ENCODE data around the gene ACSBG1. TPM values are rescaled to one million over a fixed set of nuclear protein-coding genes. Genes with fewer than 3 reads are reported as not detected.

ACSBG1 gene, protein sequence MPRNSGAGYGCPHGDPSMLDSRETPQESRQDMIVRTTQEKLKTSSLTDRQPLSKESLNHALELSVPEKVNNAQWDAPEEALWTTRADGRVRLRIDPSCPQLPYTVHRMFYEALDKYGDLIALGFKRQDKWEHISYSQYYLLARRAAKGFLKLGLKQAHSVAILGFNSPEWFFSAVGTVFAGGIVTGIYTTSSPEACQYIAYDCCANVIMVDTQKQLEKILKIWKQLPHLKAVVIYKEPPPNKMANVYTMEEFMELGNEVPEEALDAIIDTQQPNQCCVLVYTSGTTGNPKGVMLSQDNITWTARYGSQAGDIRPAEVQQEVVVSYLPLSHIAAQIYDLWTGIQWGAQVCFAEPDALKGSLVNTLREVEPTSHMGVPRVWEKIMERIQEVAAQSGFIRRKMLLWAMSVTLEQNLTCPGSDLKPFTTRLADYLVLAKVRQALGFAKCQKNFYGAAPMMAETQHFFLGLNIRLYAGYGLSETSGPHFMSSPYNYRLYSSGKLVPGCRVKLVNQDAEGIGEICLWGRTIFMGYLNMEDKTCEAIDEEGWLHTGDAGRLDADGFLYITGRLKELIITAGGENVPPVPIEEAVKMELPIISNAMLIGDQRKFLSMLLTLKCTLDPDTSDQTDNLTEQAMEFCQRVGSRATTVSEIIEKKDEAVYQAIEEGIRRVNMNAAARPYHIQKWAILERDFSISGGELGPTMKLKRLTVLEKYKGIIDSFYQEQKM
- not detected for total RNA-seq

DNA sequence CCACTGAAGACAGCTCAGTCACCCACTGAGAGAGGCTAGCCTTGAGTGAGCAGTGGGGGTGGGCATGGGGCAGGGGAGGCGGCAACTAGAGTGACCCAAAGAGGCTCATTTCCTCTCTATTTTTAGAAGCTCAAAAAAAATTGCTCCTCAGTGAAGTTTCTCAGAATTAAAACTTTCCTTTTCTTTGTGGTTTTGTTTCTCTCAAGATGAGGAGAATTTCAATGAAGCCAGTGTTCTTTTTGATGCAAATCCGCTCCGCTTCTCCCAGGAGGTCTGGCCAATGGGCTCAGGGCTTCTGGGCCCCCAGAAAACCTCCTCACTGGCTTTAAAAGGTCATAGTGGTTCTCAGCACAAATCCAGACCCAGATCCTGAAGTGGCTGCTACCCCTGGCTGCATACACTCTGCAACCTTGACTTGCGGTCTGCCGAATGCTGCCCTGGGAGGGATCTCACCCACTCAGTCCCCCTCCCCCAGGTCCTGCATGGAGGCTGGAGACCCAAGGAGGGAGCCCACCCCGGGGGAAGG, at the start of gene ACSBG1:
Gene ACSBG1, minus strand, starts transcription at position 51 of the 526 bp plus-strand sequence. CDS start 64 bp downstream, outside the sequence.
- no peak within 1 kb of the TSS for H3K4me3 ChIP-seq
- ATAC-seq (ENCODE audit: insufficient number of reproducible peaks, low FRiP score, low read depth) (no peak), DNase-seq (ENCODE audit: low spot score) (no peak)
- TF ChIP-seq, protein P1, sequence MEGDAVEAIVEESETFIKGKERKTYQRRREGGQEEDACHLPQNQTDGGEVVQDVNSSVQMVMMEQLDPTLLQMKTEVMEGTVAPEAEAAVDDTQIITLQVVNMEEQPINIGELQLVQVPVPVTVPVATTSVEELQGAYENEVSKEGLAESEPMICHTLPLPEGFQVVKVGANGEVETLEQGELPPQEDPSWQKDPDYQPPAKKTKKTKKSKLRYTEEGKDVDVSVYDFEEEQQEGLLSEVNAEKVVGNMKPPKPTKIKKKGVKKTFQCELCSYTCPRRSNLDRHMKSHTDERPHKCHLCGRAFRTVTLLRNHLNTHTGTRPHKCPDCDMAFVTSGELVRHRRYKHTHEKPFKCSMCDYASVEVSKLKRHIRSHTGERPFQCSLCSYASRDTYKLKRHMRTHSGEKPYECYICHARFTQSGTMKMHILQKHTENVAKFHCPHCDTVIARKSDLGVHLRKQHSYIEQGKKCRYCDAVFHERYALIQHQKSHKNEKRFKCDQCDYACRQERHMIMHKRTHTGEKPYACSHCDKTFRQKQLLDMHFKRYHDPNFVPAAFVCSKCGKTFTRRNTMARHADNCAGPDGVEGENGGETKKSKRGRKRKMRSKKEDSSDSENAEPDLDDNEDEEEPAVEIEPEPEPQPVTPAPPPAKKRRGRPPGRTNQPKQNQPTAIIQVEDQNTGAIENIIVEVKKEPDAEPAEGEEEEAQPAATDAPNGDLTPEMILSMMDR (IDR thresholded peaks at IDR 0.05) = no peak
- no peaks in the 10 kb centered on the region for H3K36me3 ChIP-seq
- no peak within 1 kb of the TSS for H3K27ac ChIP-seq
- H3K4me1 ChIP-seq (ENCODE audit: control insufficient read depth in 1 of 2, low read depth in 2 of 2) = no peaks in the 10 kb centered on the region
- no peaks in the 10 kb centered on the region for H3K27me3 ChIP-seq (replicated peaks; ENCODE audit: insufficient read depth)
- no peaks in the 10 kb centered on the region for H3K9me3 ChIP-seq

DNA sequence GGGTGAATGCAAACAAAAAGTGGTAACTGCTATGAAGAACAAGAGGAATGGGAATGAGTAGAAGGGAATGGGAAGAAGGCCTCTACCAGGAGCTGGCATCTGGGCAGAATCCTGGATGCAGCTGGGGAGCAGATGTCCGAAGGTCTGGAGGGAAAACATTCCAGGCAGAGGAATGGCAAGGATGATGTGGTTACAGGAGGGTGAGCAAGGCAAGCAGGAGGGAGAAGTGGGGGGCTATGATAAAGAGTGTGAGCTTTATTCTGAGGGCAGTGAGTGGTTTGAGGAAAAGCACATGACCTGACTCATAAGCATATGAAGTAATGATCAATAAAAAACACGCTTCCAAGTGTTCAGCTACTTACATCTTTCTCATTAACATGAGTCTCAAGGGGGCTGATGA, 48.0 kb upstream of the ACSBG1 start:
- peaks cover 42% of the 10 kb centered on the region for H3K36me3 ChIP-seq

GRCh38 chr15:78280319-78281072, 46.1 kb upstream of the ACSBG1 start:
- no peak overlapping the region for H3K4me3 ChIP-seq
- H3K36me3 ChIP-seq = peaks cover 31% of the 10 kb centered on the region
- DNase-seq (ENCODE audit: low spot score) (no peak), ATAC-seq (ENCODE audit: insufficient number of reproducible peaks, low FRiP score, low read depth) (no peak)
- H3K9me3 ChIP-seq = no peaks in the 10 kb centered on the region
- TF ChIP-seq, protein P1 (IDR thresholded peaks at IDR 0.05) = no peak
- H3K27ac ChIP-seq = no peak overlapping the region
- no peaks in the 10 kb centered on the region for H3K4me1 ChIP-seq (ENCODE audit: control insufficient read depth in 1 of 2, low read depth in 2 of 2)
- no peaks in the 10 kb centered on the region for H3K27me3 ChIP-seq (replicated peaks; ENCODE audit: insufficient read depth)

More for the DNA sequence above, 48.0 kb upstream of the ACSBG1 start:
- H3K4me1 ChIP-seq (ENCODE audit: control insufficient read depth in 1 of 2, low read depth in 2 of 2) = no peaks in the 10 kb centered on the region
- ATAC-seq (ENCODE audit: insufficient number of reproducible peaks, low FRiP score, low read depth) (no peak), DNase-seq (ENCODE audit: low spot score) (no peak)
- H3K27me3 ChIP-seq (replicated peaks; ENCODE audit: insufficient read depth) = no peaks in the 10 kb centered on the region
- TF ChIP-seq, protein P1 (IDR thresholded peaks at IDR 0.05) = no peak
- H3K9me3 ChIP-seq = no peaks in the 10 kb centered on the region
- no peak overlapping the region for H3K4me3 ChIP-seq
- no peak overlapping the region for H3K27ac ChIP-seq

GRCh38 chr15:78276064-78276943, 41.9 kb upstream of the ACSBG1 start:
- TF ChIP-seq, protein P1 (IDR thresholded peaks at IDR 0.05) = no peak
- Histone ChIP-seq H3K27ac (no peak overlapping the region), H3K4me3 (no peak overlapping the region), H3K27me3 (replicated peaks; ENCODE audit: insufficient read depth) (no peaks in the 10 kb centered on the region), H3K9me3 (no peaks in the 10 kb centered on the region), H3K4me1 (ENCODE audit: control insufficient read depth in 1 of 2, low read depth in 2 of 2) (no peaks in the 10 kb centered on the region), H3K36me3 (peaks cover 25% of the 10 kb centered on the region)
- no peak for ATAC-seq (ENCODE audit: insufficient number of reproducible peaks, low FRiP score, low read depth)
- DNase-seq (ENCODE audit: low spot score) = no peak

Measured in thoracic aorta (tissue), 2 donors.